ENCODE measurements around the gene UBE2V1.
"Not testable (repeated sequence)": the region's sequence is repeated elsewhere in the genome, so short reads cannot be mapped to it uniquely, and the experiment has no call there.

Gene UBE2V1

DNA sequence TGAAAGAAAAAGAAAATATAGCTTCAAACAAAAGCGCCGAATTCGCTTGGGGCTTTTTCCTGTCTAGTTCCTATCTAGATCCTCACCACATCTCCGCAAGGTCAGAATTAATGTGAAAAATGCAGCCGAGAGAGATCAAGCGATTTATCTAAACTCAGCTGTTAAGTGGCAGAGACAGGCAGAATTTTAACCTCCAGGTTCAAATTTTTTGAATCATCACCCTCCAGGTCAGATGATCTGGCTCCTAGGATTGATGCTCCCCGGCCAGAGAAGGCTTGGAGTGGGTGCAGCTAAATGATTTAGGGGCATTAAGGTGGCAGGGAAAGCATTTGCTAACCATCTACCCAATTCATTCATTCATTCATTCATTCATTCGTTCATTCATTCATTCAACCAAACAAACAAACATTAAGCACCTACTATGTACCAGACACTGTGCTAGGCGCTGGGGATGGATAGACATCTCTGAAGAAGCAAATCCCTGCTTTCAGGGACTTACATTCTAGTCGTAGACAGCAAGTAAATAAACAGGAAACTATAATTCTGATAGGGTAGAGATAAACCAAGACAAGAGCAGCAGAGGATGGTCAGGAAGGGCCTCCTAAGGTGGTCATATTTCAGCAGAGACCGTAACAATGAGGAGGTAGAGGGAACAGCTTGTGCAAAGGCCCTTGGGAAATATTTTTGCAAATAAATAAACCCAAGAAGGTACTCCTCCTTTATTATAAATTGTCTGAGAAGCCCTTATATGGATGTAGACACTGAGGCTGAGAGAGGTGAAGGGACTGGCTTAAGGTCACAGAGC, 672 bp upstream of the UBE2V1 start:
- FAIRE-seq: no peak

DNA sequence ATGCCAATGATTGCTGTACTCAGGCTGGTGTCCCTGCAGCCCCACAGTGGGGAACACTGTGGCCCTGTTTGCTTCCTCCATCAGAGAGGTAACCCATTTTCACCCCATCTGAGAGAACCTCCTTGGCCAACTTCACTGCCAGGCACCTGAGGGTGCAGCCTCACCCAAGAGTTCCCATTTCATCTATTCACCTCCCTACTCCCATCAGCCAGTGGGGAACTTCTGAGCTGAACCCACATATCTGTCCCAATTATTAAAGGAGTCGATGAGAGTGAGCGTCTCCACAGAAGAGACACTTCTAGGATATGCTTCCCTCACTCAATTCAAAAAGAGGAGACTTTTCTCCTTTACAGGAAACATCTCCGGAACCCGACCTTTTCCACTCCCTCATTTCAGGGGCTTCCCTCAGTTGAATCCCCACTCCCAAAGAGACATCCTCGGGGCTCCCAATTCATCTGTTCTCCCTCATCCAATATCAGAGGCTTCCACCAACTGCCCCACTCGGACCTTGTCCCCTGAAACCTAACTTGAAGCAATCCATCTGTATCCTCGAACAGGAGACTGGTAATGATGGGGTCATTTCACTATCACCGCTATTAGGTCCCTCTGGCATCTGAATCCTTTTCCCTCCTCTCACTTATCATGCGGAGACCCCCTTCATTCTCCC, 988 bp downstream of the UBE2V1 start:
- FAIRE-seq: no peak

DNA sequence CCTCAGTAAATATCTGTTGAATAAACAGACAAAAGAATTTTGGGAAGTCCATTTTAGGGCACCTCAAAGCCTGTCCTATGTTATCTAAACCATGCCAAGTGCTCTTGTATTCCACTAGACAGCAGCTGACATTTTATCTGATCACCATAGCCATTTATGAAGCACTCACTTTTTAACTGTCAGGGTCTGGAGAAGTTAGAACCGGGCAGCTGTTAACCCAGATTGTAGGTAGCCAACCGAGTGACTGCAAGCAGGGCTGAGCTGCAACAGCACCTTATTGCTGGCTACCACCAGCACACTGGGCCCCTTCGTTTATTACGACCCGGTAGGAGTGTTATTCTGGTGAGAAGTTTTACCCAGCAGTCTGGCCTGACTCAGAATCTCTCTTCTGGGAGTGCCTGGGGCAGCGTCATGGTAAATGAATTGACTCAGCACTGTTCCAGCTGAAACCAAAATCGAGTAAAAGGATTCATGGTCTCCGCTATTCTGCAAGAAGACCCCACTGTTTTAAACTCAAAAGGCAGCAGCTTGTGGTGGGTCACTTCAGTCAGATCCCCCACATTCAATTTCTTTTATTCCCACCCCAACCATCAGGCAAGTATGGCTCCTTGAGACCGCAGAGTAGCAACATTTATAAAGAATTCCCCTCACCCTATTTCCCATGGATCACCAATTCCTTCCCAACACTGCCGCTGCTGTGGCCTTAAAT, 1.7 kb downstream of the UBE2V1 start:
- no peak for FAIRE-seq

DNA sequence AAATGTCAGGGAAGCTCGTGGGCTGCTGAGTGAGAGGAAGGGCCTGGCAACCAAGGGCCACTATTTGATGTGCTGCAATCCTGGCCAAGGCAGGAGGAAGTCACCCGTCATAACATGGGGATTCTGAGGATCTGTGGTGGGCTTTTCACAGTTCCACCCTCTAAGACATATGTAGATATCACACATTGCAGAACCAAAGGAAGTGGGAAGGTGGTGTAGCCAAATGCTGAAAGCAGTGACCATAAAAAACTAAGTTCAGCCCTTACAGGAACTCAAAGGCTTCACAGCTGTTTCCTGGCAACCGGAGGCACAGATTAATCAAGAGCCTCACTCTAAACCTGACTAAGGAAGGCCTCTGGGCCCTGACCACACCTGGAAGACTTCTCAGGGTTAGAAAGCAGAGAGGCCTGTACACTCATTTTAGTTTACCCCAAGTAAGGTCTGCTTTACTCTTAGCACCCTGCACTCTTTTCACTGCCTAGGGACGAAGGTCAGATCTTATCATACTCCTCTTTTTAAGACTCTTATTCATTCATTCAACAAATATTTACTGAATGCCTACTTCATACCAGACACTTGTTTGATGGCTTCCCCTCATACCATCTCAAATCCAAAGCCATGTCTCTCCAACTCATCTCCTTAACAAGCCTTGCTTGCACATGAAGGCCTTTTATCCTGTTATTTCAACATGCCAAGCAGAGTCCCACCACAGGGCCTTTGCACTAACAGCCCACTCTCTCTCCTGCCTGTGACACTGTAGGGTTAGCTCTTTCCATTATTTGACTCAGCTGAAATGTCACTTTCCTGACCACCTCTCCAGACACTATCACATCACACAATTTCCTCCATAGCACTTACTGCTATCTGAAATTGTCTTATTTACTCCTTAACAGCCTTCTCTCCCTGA, 2.6 kb downstream of the UBE2V1 start:
- FAIRE-seq: no peak

DNA sequence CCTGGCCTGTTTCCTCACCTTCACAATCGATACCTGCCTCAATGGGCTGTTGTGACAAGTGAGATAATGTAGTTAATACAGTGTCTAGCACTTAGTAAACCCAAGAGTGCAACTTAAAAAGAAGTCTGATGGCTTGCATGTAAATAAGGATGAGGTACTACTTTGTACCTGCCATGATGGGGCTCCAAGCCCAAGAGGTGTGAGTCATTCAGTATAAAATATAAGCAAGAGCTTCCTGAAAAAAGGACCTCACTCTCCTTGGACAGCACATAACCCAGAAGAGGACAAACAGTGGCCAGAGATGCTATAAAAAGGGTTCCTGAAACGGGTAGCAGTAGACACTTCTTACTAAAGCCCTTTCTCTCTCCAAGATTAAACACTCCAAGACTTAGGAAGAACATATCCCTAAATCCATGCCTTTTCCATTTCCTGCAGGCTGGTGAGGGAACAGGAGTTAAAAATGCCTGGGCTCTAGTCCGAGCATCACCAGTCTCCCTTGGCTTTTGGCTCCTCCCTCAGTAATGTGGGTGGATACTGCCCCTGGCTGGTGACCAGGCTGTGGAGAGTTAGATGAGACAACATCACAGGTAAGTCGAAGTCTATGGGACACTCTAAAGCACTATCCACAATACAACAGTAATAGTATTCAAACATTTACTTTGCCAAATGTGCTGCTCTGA, 4.3 kb downstream of the UBE2V1 start:
- FAIRE-seq: no peak

DNA sequence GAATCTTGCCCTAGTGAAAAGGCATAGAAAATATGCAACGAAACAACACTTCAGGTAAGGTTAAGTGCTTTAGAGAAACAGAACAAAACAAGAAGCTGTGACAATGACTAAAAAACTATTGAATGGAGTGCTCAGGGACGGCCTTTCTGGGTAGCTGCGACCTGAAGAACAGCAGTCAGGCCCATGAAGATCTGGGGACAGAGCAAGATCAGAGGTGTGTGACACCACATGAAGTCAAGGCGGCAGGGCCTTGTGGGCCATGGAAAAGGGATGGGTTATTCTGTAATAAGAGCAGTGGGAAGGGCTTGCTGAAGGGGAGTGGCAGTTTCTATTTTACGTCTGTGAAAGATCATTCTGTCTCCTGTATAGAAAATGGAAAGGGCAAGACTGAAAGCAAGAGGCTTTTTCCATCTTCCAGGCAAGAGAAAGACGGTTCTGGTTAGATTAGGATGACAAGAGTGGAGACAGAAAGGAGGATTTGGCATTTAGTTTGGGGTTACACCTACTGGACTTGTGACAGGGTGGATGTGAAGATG, 5.1 kb downstream of the UBE2V1 start:
- FAIRE-seq: no peak

DNA sequence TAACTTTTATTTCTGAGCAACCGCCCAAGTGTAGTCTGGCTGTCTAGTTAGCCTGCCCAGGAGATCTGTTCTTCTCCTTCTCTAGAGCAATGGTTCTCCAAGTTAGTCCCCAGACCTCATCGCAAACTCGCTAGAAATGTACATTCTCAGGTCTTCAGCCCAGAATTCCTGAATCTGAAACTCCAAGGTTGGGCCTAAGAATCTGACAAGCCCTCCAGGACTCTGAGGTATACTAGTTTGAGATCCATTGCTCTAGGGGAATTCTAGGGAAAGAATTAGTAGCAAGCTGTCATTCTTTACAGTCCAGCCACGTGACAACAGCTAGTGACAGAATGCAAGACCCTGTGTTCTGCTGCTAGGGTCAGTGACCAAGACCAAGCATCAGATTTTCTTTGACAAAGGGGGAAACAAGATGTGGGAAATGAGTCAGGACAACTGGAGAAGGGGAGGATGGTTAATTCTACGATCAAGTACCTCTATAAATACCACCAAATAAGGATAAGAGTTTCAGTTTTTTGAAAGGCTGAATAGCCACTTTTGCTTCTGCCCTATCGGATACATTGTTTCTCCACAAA, 5.8 kb downstream of the UBE2V1 start:
- FAIRE-seq: no peak

DNA sequence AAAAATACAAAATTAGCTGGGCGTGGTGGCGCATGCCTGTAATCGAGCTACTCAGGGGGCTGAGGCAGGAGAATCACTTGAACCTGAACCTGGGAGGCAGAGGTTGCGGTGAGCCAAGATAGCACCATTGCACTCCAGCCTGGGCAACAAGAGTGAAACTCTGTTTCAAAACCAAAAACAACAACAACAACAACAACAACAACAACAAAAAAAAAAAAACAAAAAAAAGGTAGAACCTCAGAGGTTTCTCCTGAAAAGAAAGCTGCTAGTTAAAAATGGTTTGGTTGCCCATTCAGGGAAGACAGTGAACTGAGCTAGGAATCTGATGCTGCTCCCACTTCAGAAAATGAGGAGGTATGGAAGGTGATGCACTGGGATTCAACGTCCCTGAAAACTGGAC, 6.3 kb downstream of the UBE2V1 start:
- not testable (repeated sequence) for FAIRE-seq

DNA sequence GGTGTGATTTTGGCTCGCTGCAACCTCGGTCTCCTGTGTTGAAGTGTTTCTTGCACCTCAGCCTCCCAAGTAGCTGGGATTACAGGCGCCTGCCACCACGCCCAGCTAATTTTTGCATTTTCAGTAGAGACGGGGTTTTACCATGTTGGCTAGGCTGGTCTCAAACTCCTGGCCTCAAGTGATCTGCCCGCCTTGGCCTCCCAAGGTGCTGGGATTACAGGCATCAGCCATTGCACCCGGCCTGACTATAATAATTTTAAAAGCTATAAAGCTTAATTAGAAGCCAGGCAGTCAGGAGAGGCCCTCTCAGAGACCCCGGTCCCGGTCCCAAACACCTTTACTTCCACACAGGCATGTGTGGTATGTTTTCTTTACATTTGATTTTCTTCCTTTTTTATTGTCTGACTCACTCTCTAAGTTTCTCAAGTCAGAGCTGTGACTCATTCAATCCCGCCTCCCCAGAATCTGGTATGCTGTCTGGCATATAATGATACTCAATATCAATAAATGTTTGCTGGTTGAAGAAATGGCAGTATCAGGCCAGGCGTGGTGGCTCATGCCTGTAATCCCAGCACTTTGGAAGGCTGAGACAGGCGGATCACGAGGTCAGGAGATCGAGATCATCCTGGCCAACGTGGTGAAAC, 9.4 kb downstream of the UBE2V1 start:
- FAIRE-seq: not testable (repeated sequence)

DNA sequence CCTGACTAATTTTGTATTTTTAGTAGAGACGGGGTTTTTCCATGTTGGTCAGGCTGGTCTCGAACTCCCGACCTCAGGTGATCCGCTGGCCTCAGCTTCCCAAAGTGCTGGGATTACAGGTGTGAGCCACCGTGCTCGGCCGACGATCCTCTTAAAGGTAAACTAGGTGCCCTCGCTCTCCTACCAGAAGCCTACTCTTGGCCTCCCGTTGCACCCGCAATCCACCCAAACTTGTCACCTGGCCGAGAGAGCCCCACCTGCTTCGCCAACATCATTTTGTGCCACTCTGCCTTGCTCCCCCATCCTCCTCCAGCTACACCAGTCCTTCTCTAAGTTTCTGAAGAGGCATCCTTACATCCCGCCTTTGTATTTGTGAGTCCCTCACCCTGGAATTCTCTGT, 10.4 kb downstream of the UBE2V1 start:
- not testable (repeated sequence) for FAIRE-seq

DNA sequence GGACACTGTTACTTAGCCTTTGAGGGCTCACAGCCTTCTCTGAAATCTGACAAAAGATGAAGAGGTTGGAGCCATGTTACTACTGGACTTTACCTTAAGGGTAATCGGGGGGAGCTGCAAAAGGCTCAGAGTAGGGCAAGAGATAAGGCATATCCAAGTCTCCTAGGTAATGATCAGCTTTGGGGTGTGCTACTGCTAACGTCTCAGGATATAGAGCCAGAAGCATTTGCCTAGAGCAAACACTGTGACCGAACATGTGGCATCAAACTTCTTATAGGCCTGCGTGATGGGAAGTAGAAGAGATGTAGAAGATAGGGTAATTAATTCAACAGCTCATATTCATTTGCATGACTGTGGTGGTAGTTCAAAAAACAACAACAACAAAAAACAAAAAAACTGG, 11.1 kb downstream of the UBE2V1 start:
- no peak for FAIRE-seq

DNA sequence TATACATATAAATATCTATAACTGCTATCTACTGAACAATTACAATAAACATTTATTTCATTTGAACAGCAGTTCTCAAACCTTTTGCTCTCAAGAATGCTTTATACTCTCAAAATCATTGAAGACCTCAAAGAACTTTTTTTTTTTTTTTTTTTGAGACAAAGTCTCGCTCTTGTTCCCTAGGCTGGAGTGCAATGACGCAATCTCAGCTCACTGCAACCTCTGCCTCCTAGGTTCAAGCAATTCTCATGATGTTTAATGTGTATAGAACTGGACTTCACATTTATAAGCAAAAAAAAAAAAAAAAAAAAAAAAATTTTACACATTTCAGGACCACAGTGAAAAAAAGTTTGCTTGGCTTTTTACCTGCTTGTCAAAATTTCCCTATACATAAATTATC, 11.7 kb downstream of the UBE2V1 start:
- FAIRE-seq: no peak

DNA sequence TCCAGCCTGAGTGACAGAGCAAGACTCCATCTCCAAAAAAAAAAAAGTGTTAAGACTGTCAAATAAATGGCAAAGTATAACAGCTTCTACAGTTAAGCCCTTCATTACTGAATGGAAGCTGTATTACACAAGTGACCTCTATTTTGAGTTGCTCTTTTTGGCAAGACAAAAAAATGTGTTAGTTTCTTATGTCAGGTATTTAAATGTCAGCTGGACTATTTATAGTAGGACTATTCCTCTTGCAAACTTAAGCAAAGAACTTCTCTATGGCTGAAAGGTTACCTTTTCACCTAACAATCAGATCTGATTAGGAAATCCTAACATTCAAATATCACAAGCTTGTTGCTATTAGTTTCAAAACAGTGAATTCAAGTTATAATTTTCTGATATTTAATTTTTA, 12.4 kb downstream of the UBE2V1 start:
- no peak for FAIRE-seq

DNA sequence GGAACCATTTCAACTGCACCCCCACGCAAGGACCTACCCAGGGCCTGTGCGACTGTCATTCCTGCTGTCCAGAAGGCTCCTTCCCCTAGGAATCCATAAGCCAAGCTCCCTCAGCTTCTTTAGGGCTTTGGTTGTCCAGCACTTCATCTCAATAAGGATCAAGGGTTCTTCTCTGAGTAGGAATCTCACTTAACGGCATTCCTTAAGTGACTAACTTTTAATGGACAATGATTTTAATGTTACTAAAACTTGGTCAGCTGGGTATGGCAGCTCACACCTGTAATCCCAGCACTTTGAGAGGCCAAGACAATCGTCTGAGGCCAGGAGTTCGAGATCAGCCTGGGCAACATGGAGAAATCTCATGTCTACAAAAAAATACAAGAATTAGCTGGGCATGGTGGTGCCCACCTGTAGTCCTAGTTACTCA, 13.4 kb downstream of the UBE2V1 start:
- no peak for FAIRE-seq

DNA sequence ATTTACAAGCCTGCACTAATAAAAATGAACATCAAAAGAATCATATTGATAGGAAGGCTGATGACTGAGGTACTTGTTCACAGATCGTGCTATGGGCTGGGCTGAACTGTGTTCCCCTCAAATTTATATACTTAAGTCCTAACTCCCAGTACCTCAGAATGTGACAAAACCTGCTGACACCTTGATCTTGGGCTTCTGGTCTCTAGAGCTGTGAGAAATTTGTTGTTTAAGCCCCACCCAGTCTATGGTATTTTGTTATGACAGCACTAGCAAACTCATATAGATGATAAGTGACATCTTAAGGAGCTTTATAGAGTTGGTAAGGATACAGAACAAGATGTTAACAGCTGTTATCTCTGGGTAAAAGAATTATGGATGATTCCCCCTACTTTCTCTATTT, 13.8 kb downstream of the UBE2V1 start:
- FAIRE-seq: no peak

DNA sequence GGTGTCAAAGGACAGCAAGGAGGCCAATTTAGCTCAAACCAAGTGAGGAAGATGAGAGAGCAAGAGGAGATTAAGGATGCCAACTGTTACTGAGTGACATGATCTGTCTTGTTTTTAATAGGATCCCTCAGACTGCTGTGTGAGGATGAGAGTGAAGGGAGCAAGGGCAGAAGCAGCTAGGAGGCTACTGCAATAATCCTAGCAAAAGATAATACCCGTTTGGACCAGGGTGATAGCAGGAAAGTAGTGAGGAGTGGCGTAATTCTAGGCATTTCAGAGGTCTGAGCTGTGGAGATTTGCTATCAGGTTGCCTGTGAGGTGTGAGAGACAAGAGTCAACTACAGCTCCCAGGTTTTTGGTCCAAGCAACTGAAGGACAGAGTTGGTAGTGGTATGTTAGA, 14.7 kb downstream of the UBE2V1 start:
- no peak for FAIRE-seq

DNA sequence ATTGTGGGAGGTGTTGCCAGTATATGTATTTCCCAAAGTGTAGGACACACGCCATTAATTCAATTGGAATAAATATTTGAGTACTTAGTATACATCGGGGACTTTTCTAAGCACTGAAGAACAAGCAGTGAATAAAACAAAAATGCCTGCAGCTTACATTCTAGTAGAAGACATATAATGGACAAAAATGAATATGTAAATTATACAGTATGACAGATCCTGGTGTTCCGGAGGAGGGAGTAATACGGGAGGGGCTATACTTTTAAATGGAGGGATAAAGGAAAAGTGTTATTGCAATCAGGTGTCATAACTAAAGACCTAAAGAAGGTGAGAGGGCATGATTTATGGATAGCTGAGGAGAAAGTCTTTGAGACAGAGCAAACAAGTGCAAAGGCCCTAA, 15.1 kb downstream of the UBE2V1 start:
- FAIRE-seq: no peak

DNA sequence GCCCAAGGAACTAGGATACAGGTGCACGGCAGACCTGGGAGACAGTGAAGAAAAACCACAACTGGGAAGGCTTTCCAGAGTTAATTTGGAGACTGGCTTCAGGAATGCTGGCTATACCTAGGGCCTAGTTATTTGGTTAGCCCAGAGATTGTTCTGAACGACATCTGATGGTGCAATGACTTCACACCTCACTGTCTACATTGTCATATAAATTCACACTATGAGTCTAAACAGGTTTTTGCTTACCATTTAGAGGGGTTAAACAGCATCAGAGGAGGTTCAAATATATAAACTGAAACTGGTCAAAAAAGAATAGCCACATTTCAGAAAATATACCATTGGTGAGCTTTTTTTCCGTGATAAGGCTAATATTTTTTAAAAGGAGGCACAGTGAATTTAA, 16.7 kb downstream of the UBE2V1 start:
- FAIRE-seq: no peak

DNA sequence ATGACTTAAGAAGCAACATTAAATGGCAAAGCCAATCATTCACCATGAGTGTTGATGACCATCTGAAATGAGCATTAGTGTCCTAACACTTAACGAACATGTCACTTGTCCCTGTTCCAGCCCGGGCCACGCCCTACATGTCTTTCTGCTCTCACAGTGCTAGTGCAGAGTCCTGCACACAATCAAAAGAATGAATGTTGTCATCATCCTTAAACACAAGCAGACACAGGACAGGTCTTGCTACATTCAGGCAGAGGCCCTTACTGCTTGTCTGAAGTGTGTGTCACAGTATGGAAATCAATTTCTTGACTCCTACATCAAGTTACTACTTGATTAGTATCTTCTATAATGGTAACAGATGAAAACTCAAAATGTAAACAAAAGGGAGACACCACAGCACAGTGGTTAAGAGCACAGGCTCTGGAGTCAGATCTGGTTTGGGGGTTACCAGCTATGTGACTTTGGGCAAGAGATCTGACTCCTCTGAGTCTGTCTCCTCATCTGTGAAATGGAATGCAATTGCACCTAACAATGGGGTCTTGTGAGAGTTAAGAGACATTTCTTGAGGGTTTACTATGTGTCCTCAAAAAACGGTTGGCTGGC, 17.4 kb downstream of the UBE2V1 start:
- FAIRE-seq: no peak

DNA sequence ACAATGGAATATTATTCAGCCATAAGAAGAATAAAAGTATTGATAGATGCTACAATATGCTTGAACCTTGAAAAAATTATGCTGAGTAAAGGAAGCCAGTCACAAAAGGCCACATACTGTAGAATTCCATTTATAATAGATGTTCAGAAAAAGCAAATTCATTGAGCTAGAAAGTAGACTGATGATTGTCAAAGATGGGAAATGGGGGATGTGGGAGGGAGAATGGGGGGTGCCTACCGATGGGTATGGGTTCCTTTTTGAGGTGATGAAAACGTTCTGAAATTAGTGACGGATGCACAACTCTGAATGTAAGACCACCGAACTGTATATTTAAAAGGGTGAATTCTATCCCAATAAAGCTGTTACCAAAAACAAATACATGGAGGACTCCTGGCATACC, 18.4 kb downstream of the UBE2V1 start:
- FAIRE-seq: no peak

DNA sequence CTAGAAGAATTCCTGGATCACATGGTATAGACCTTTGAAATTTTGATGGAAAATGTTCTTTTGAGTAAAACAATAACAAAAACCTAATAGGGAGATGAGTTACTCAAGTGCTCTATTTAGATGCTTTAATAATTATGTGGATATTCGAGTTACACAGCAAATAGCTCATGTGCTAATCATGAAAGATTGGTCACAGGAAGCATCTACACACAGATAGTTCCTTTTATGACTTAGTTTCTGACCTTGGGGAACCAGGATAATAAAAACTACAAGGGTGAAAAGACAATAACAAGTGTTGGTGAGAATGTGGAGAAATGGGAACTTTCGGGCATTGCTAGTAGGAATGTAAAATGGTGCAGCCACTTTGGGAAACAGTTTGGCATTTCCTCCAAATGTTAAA, 19.7 kb downstream of the UBE2V1 start:
- no peak for FAIRE-seq
